Measurements from ENCODE around the gene NDUFV2.

The NDUFV2 gene

DNA sequence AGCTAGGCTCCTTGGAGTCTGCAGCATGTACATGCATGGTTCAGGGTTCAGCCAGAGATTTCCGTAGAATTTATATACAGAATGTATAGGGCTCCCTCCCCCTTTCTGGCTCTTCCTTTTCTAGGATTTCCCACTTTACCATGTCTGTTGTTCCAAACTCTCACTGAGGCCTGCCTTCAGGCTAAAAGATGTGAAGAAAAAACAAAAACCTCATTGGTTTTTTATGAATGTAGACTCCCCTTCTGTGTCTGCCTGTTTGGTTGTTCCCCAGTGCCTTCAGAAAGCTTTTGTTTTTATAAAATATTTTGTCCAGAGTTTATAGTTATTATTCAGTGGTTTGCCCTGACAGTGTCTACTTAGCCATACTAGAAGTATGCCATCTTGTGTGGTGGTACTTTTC is 3.6 kb downstream of the NDUFV2 start:
- TF ChIP-seq CTCF (IDR thresholded peaks at IDR 0.05; ENCODE audit: insufficient read depth, missing control alignments), result no peak
- DNase-seq (ENCODE audit: insufficient read length, low spot score), result no peak
- FAIRE-seq, result peak; percentile 6

DNA sequence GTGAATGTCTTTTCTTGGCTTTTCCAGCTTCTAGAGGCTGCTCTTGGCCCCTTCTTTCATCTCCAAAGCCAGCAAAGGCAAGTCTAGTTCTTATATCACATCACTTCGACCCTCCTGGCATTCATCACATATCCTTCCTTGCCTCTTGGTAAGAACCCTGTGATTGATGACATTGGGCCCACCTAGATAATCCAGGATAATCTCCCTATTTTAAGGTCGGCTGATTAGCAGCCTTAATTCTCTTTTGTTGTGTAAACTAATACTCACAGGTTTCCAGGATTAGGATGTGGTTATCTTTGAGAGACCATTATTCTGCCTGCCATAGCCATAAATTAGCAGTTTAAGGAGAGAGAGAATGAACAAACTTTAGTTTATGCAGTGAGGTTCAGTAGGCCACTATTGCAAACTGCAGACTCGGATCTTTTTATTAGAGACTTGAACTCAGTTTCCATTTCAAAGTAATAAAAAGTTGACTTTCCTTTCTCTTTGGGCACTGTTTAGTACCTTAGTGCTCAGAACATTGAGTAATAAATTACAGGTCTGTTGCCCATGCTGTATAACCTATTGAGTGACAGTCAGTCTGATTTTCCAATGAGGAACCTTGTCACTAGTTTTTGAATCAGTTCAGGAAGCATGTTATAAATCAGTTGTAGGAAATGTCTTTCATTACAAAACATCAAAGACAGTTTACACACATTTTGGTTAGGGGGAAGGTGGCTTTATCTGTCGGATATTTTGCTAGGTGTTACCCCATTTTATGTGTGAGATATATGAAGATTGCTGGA is 4.5 kb downstream of the NDUFV2 start:
- FAIRE-seq (peak; percentile 100), DNase-seq (ENCODE audit: insufficient read length, low spot score) (no peak)
- no peak for TF ChIP-seq CTCF (IDR thresholded peaks at IDR 0.05; ENCODE audit: insufficient read depth, missing control alignments)

GRCh38 chr18:9108911-9109310 is 6.4 kb downstream of the NDUFV2 start:
- DNase-seq (ENCODE audit: insufficient read length, low spot score), result no peak
- FAIRE-seq, result no peak
- no peak for TF ChIP-seq CTCF (IDR thresholded peaks at IDR 0.05; ENCODE audit: insufficient read depth, missing control alignments)

- DNase-seq (ENCODE audit: insufficient read length, low spot score) (no peak), FAIRE-seq (no peak)
- no peak for TF ChIP-seq CTCF (IDR thresholded peaks at IDR 0.05; ENCODE audit: insufficient read depth, missing control alignments)
Observed at GRCh38 chr18:9109523-9109922, 7.0 kb downstream of the NDUFV2 start.

DNA sequence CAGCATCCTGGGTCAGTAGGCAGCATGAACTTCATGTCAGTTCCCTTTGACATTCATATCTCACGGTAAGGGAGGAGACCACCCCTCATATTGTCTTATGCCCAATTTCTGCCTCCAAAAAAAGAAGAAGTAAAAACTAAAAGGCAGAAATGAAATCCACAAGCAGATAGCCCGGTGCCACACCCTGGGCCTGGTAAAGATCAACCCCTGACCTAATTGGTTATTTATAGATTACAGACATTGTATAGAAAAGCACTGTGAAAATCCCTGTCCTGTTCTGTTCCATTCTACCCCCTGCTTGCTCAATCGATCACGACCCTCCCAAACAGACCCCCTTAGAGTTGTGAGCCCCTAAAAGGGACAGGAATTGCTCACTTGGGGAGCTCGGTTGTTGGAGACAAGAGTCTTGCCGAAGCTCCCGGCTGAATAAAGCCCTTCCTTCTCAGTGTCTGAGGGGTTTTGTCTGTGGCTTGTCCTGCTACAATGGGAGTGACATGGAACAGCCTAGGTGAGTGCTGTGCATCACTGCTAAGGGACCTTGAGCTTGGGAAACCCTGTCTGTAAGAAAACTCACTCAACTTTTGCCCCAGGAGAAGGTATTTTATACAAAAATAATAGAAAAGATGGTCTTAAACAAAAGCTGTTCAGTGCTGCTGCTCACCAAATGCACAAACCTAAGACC is 11.1 kb downstream of the NDUFV2 start:
- DNase-seq (ENCODE audit: insufficient read length, low spot score) (no peak), FAIRE-seq (no peak)
- TF ChIP-seq CTCF (IDR thresholded peaks at IDR 0.05; ENCODE audit: insufficient read depth, missing control alignments), result no peak

DNA sequence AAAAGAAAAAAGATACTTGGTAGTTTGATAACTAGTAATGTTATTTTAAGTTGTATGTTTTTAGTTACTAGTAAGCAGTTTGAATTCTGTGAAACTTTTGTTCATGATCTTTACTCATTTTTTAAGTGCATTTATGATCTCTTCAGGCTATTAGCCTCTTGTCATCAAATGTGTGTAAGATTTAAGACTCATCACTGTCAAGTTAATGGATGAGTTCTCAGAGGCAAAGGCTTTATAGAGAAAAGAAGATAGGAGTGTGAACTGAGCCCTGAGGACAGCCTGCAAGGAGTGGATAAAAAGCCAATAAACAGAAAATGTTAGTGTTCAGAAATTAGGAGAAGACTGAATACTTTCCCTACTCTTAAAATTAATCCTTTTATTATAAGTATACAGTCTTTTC is 13.5 kb downstream of the NDUFV2 start:
- peak; percentile 38 for FAIRE-seq

More for the DNA sequence above, 13.5 kb downstream of the NDUFV2 start:
- no peak for DNase-seq (ENCODE audit: insufficient read length, low spot score)
- no peak for TF ChIP-seq CTCF (IDR thresholded peaks at IDR 0.05; ENCODE audit: insufficient read depth, missing control alignments)

Measured in D721Med (cell line).